Measurements from ENCODE around the gene NDRG2. TPM values are rescaled to one million over a fixed set of nuclear protein-coding genes. Genes with fewer than 3 reads are reported as not detected.

The NDRG2 gene
- total RNA-seq, 4 donors from 2014 or later = 125 to 293 (median 215) TPM

GRCh38 chr14:21070083-21070609 lies 45.3 kb upstream of the NDRG2 start, which contains the start of gene ARHGEF40:
TSS of gene ARHGEF40 (plus strand) at chr14:21070304. CDS start at chr14:21070397, 93 bp downstream.
- TF ChIP-seq CTCF (IDR thresholded peaks at IDR 0.05; ENCODE audit: low read depth) = no peak

- TF ChIP-seq CTCF (IDR thresholded peaks at IDR 0.05; ENCODE audit: low read depth) = no peak
These were observed 44.7 kb upstream of the NDRG2 start for GRCh38 chr14:21069388-21070082.

GRCh38 chr14:21068521-21069387 lies 43.9 kb upstream of the NDRG2 start:
- no peak for TF ChIP-seq CTCF (IDR thresholded peaks at IDR 0.05; ENCODE audit: low read depth)

- no peak for TF ChIP-seq CTCF (IDR thresholded peaks at IDR 0.05; ENCODE audit: low read depth)
These were observed 42.1 kb upstream of the NDRG2 start for GRCh38 chr14:21066882-21067502.

- TF ChIP-seq CTCF (IDR thresholded peaks at IDR 0.05; ENCODE audit: low read depth) = no peak
These were observed 38.6 kb upstream of the NDRG2 start for GRCh38 chr14:21063479-21063878.

GRCh38 chr14:21061347-21061668 lies 36.4 kb upstream of the NDRG2 start:
- TF ChIP-seq CTCF (IDR thresholded peaks at IDR 0.05; ENCODE audit: low read depth) = no peak
